Breast epithelium (tissue), 3 donors: ENCODE data around the gene VSNL1.

Source experiments
- POLR2A ChIP-seq: fragments of 450-650 bp; IDR thresholded peaks from one replicate; pipeline ENCODE4 v1.6.1; 2016; ENCODE audit warnings: antibody characterized with exemption, mild to moderate bottlenecking, moderate library complexity
- POLR2AphosphoS5 ChIP-seq, 3 donors: sonication (generic); formaldehyde crosslinking; IDR thresholded peaks; one replicate each; pipeline ENCODE4 v1.6.1; 2017; ENCODE audit warnings: antibody characterized with exemption in 3 of 3
- TF ChIP-seq, protein P1 (sequence below), 3 donors: fragments of 450-650 bp; IDR thresholded peaks; one replicate each; pipeline ENCODE4 v1.5.1; 2016 to 2017; ENCODE audit warnings: antibody characterized with exemption in 3 of 3, mild to moderate bottlenecking in 3 of 3, moderate library complexity in 3 of 3

DNA sequence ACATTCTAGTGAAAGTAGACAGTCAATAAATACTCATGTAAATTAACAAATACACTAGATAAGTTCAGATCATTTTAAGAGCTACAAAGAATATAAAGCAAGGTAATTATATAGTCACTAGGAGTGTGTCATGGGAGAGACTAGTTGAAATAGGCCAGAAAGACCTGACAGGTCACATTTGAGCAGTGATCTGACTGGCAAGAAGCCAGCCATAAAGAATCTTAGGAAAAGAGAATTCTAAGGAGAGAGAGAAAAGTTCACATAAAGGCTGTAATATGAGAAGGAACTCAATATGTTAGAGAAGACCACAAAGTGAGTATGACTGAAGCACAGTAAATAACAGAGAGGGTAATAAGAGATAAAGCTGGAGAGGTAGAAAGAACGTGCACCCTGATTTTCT lies 31.2 kb downstream of the VSNL1 start:
- TF ChIP-seq, protein P1, sequence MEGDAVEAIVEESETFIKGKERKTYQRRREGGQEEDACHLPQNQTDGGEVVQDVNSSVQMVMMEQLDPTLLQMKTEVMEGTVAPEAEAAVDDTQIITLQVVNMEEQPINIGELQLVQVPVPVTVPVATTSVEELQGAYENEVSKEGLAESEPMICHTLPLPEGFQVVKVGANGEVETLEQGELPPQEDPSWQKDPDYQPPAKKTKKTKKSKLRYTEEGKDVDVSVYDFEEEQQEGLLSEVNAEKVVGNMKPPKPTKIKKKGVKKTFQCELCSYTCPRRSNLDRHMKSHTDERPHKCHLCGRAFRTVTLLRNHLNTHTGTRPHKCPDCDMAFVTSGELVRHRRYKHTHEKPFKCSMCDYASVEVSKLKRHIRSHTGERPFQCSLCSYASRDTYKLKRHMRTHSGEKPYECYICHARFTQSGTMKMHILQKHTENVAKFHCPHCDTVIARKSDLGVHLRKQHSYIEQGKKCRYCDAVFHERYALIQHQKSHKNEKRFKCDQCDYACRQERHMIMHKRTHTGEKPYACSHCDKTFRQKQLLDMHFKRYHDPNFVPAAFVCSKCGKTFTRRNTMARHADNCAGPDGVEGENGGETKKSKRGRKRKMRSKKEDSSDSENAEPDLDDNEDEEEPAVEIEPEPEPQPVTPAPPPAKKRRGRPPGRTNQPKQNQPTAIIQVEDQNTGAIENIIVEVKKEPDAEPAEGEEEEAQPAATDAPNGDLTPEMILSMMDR (IDR thresholded peaks at IDR 0.05) = no peak
- TF ChIP-seq POLR2AphosphoS5 (IDR thresholded peaks at IDR 0.05) (no peak), POLR2A (no peak)
